Osteocyte (in vitro differentiated cells): ENCODE data around the gene TUBB6. TPM values are rescaled to one million over a fixed set of nuclear protein-coding genes. Genes with fewer than 3 reads are reported as not detected.
A peak's percentile ranks its signal among the peaks of the same experiment; 100 is the strongest.

Source experiments
- DNase-seq: peaks from one replicate; pipeline ENCODE4 v3.0.0; 2021; ENCODE audit warnings: mixed read lengths; ENCODE audit not compliant: unreplicated experiment; ENCODE audit errors: extremely low spot score
- H3K27ac Mint-ChIP-seq: one replicate; pipeline ENCODE4 v1.8.0; 2021; ENCODE audit warnings: mild to moderate bottlenecking, mixed read lengths; ENCODE audit not compliant: unreplicated experiment
- H3K27me3 Mint-ChIP-seq: one replicate; pipeline ENCODE4 v1.8.0; 2021; ENCODE audit warnings: mixed read lengths; ENCODE audit not compliant: unreplicated experiment
- H3K36me3 Mint-ChIP-seq: one replicate; pipeline ENCODE4 v1.8.0; 2021; ENCODE audit warnings: mixed read lengths; ENCODE audit not compliant: unreplicated experiment
- H3K4me1 Mint-ChIP-seq: one replicate; pipeline ENCODE4 v1.8.0; 2021; ENCODE audit warnings: mixed read lengths; ENCODE audit not compliant: unreplicated experiment
- H3K4me3 Mint-ChIP-seq: one replicate; pipeline ENCODE4 v1.8.0; 2021; ENCODE audit warnings: mild to moderate bottlenecking, moderate library complexity, mixed read lengths; ENCODE audit not compliant: unreplicated experiment
- H3K9me3 Mint-ChIP-seq: one replicate; pipeline ENCODE4 v1.8.0; 2021; ENCODE audit warnings: mixed read lengths; ENCODE audit not compliant: unreplicated experiment
- CTCF ChIP-seq: fragments of 200-600 bp; sonication (generic); IDR thresholded peaks from 2 replicates; pipeline ENCODE4 v1.5.0; 2021; ENCODE audit warnings: antibody characterized with exemption, mild to moderate bottlenecking, moderate library complexity
- total RNA-seq: library from RNA; stranded (reverse); gene quantifications from 2 replicates; pipeline ENCODE4 v1.2.1, GENCODE V29; 2021

Gene TUBB6
- total RNA-seq, 1 donor from 2014 or later: 116 TPM

- no peaks in the 10 kb centered on the region for H3K27me3 Mint-ChIP-seq
- no peak for TF ChIP-seq CTCF
- peaks cover 13% of the 10 kb centered on the region for H3K4me1 Mint-ChIP-seq
- H3K9me3 Mint-ChIP-seq: no peaks in the 10 kb centered on the region
- no peak overlapping the region for H3K4me3 Mint-ChIP-seq
- DNase-seq: peak; percentile 49
- no peak overlapping the region for H3K27ac Mint-ChIP-seq
- H3K36me3 Mint-ChIP-seq: peaks cover 31% of the 10 kb centered on the region
These were observed 28.2 kb downstream of the TUBB6 start for GRCh38 chr18:12336171-12336613.

DNA sequence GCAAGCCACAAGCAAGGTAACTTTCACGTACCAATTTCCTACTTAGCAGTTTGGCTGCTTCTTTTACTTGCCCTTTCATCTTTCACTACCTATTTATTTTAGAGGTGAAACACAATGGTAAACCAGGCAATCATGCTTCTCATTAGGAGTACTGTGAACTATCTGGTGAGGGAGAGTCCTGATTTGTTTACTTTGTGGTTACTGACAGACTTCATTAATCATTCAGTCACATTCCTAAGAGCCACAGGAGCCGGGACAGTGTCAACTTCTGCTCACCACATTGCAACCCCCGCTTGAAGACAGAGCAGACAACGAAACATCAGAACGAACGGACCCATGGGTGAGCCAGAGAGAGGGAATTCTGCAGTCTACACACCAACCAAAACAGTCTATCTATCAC is 28.8 kb downstream of the TUBB6 start:
- peaks cover 33% of the 10 kb centered on the region for H3K36me3 Mint-ChIP-seq
- DNase-seq: no peak
- H3K9me3 Mint-ChIP-seq: no peaks in the 10 kb centered on the region
- H3K4me3 Mint-ChIP-seq: no peak overlapping the region
- no peak overlapping the region for H3K27ac Mint-ChIP-seq
- H3K4me1 Mint-ChIP-seq: peaks cover 13% of the 10 kb centered on the region
- H3K27me3 Mint-ChIP-seq: no peaks in the 10 kb centered on the region
- no peak for TF ChIP-seq CTCF

- no peak overlapping the region for H3K27ac Mint-ChIP-seq
- H3K4me3 Mint-ChIP-seq: no peak overlapping the region
- TF ChIP-seq CTCF: no peak
- no peaks in the 10 kb centered on the region for H3K27me3 Mint-ChIP-seq
- peaks cover 45% of the 10 kb centered on the region for H3K36me3 Mint-ChIP-seq
- H3K9me3 Mint-ChIP-seq: no peaks in the 10 kb centered on the region
- no peak for DNase-seq
- H3K4me1 Mint-ChIP-seq: peaks cover 13% of the 10 kb centered on the region
These were observed 30.3 kb downstream of the TUBB6 start for GRCh38 chr18:12338382-12338781.

DNA sequence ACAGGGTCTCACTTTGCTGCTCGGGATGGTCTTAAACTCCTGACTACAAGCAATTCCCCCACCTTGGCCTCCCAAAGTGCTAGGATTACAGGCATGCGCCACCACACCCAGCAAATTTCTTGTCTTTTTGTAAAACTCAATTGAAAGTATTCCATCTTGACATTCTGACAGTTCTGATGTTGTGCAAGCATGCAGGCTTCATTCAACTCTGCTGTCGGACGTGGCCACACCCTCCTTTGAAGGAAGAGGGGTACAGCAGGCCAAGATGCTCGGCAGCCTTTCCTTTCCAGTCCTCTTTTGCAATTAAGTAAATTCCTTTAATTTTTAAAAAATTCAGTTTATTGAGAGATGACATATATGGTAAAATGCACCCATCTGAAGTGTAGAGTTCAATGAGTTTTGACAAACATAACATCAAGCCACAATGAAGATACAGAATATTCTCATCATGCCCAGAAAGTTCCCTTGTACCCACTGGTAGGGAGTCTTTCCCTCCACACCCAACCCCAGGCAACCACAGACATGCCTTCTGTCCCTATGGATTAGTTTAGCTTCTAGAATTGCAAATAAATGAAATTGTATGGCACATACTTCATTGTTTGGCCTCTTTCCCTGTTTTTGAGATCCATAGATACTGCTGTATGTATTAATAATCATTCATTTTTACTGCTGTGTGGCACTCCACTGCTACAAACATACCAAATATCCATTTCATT is 33.1 kb downstream of the TUBB6 start:
- Mint-ChIP-seq H3K36me3 (peaks cover 54% of the 10 kb centered on the region), H3K4me3 (no peak overlapping the region), H3K4me1 (peaks cover 9% of the 10 kb centered on the region), H3K27ac (no peak overlapping the region), H3K27me3 (no peaks in the 10 kb centered on the region), H3K9me3 (no peaks in the 10 kb centered on the region)
- no peak for TF ChIP-seq CTCF
- DNase-seq: no peak

GRCh38 chr18:12342661-12343060 is 34.6 kb downstream of the TUBB6 start:
- DNase-seq: no peak
- Mint-ChIP-seq H3K4me3 (no peak overlapping the region), H3K27ac (no peak overlapping the region), H3K36me3 (peaks cover 50% of the 10 kb centered on the region), H3K4me1 (peaks cover 1% of the 10 kb centered on the region), H3K27me3 (no peaks in the 10 kb centered on the region), H3K9me3 (no peaks in the 10 kb centered on the region)
- TF ChIP-seq CTCF: no peak
